GM08714 (cell line): Measurements from ENCODE around the gene PTK6.

Experiments
- H3K4me3 ChIP-seq: fragments of 200-500 bp; sonication (Bioruptor generic); 2 replicates; pipeline ENCODE4 v1.5.1; 2014; ENCODE audit warnings: mild to moderate bottlenecking, low read length, inconsistent platforms
- ZNF274 ChIP-seq: IDR thresholded peaks from 2 replicates; pipeline ENCODE4 v1.6.1; 2012; ENCODE audit warnings: mild to moderate bottlenecking, low read depth, low read length

PTK6 gene

GRCh38 chr20:63546256-63546955 is 9.2 kb upstream of the PTK6 start:
- H3K4me3 ChIP-seq = no peak overlapping the region
- no peak for TF ChIP-seq ZNF274

- no peak overlapping the region for H3K4me3 ChIP-seq
- TF ChIP-seq ZNF274 = no peak
These were observed 8.6 kb upstream of the PTK6 start for GRCh38 chr20:63545814-63546213.

DNA sequence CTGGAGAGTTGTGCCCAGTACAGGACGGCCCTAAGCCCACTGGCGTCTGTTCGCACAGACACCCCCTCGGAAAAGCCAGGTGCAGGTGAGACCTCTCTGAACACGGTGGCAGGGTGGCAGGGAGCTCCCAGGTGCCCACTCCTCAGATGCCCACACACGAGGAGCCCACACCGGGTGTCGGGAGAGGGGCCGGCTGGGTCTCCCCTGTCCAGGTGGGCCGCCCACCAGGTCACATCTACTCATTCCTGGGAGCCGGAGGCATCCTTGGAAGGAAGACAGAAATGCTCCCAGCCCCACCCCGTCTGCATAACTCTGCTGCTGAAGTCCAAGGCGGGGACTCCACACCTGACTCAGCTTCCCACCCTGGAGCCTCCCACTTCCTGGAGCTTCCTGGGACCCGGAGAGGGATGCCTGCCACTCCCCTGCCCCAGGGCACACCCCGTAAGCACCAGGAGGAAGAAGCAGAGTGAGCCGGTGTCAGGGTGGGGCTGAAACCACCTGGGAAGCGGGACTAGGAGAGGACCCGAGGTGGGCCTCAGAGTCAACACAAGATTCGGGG is 7.9 kb upstream of the PTK6 start:
- no peak for TF ChIP-seq ZNF274
- no peak overlapping the region for H3K4me3 ChIP-seq

DNA sequence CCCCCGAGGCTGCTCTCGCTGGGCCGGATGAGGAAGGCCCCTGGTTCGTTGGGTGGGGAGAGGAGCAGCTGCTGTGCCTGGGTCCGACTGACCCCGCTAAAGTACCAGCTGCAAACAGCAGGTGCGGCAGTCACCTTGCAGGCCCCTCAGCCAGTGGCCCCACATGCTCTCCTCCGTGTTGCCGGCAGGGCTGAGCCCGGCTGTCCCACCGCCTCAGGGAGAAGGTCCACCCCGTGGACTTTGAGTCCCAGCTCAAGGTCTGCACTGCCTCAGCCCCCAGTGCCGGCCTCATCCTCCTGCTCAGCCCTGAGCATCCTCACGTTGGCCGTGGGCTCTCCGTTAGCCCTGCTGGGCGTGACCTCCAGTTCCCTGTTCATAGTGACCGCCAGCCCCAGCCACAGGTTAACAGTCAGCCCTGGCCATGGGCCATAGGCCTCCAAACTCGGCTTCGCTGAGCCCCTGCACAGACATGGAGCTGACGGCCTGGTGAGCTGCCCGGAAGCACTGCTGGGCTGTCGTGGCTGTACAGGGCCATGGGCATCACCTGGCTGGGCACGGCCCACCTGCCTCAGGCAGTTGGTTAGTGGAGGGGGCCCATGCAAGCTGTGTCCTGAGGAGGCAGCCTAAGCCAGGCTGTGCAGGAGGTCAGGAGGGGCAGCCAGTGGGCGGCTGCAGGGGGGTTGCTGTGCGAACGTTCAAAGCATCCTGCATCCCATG is 7.2 kb upstream of the PTK6 start:
- TF ChIP-seq ZNF274 = no peak
- H3K4me3 ChIP-seq = no peak overlapping the region

- no peak for TF ChIP-seq ZNF274
- no peak overlapping the region for H3K4me3 ChIP-seq
These were observed 6.6 kb upstream of the PTK6 start for GRCh38 chr20:63543733-63544132.

GRCh38 chr20:63543131-63543530 is 6.0 kb upstream of the PTK6 start:
- no peak for TF ChIP-seq ZNF274
- no peak overlapping the region for H3K4me3 ChIP-seq

- TF ChIP-seq ZNF274 = no peak
- no peak overlapping the region for H3K4me3 ChIP-seq
These were observed 5.5 kb upstream of the PTK6 start for GRCh38 chr20:63542696-63543095.

DNA sequence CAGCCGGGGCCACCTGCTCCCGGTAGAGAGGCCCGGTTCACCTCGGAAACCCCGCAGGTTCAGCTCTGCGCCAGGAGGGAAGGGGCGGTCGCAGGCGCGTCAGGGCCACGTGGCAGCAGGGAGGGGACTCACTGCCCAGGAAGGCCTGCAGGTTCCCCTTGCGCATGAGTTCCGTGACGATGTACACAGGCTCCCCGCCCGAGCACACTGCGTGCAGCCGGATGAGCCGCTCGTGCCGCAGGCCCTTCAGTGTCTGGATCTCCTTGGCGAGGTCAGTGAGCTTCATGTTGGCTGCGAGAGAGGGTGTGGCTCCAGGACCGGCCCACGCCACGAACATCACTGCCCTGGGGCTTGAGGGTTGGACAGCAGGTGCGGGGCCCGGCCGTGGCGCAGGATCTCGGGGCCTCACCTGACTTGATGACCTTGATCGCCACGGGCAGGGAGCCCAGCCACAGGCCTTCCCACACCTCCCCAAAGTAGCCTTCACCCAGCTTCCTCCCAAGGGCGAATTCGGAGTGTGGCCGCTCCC is 4.9 kb upstream of the PTK6 start:
- no peak for TF ChIP-seq ZNF274
- H3K4me3 ChIP-seq = no peak overlapping the region

- no peak for TF ChIP-seq ZNF274
These were observed 4.2 kb upstream of the PTK6 start for GRCh38 chr20:63541371-63541770.

GRCh38 chr20:63540417-63541186 is 3.4 kb upstream of the PTK6 start:
- TF ChIP-seq ZNF274 = no peak

More at GRCh38 chr20:63541371-63541770, 4.2 kb upstream of the PTK6 start:
- no peak overlapping the region for H3K4me3 ChIP-seq

DNA sequence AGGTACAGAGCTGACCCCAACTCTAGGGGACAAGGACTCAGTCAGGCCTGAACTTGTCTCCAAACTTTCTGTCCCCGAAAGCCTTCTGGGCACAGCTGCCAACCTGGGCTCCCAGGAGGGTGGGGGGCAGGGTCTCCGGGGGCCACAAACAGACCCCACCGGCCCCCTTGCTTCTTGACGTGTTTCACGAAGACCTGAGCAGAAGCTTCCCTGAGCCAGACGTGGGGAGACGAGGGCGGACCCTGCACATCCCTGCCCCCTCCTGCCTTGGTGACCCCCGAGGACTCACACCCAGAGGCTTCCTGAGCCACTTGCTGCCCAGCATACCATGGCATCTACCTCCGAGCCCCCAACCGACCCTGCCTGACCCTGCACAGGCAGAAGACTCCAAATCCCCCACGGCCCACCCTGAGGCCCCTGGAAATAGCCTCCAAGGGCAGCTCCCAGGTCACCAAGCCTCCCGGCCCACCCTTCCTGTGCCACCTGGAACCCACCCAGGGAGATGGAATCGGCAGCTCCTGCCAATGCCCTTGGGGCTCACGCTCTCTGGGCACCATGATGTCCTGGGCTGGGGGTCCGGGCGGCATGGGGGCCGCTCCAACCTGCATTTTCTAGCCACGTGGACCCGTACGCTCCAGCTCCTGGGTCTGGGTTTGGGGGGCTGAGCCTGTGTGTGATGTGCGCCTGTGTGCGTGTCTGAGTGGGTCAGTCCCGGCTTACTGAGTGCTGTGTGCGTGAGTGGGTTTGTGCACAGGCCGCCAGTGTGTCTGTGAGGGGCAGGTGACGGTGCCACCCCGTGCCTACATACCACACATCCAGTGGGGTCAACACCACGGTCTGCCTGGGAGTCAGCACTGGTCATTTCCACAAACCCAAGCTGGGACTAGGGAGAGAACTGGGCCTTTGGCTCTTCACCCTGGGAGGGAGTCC is 2.5 kb upstream of the PTK6 start:
- TF ChIP-seq ZNF274 = no peak
- no peak overlapping the region for H3K4me3 ChIP-seq

More at GRCh38 chr20:63540417-63541186, 3.4 kb upstream of the PTK6 start:
- H3K4me3 ChIP-seq = no peak overlapping the region

GRCh38 chr20:63539092-63539430 is 1.9 kb upstream of the PTK6 start:
- H3K4me3 ChIP-seq = no peak overlapping the region
- no peak for TF ChIP-seq ZNF274
